ENCODE results near the gene ATF4. TPM values are rescaled to one million over a fixed set of nuclear protein-coding genes. Genes with fewer than 3 reads are reported as not detected.

ATF4 gene, protein sequence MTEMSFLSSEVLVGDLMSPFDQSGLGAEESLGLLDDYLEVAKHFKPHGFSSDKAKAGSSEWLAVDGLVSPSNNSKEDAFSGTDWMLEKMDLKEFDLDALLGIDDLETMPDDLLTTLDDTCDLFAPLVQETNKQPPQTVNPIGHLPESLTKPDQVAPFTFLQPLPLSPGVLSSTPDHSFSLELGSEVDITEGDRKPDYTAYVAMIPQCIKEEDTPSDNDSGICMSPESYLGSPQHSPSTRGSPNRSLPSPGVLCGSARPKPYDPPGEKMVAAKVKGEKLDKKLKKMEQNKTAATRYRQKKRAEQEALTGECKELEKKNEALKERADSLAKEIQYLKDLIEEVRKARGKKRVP
- polyA plus RNA-seq (2013, experiment 1 of 2): 631 TPM
- 629 TPM for polyA plus RNA-seq (2013, experiment 2 of 2)

DNA sequence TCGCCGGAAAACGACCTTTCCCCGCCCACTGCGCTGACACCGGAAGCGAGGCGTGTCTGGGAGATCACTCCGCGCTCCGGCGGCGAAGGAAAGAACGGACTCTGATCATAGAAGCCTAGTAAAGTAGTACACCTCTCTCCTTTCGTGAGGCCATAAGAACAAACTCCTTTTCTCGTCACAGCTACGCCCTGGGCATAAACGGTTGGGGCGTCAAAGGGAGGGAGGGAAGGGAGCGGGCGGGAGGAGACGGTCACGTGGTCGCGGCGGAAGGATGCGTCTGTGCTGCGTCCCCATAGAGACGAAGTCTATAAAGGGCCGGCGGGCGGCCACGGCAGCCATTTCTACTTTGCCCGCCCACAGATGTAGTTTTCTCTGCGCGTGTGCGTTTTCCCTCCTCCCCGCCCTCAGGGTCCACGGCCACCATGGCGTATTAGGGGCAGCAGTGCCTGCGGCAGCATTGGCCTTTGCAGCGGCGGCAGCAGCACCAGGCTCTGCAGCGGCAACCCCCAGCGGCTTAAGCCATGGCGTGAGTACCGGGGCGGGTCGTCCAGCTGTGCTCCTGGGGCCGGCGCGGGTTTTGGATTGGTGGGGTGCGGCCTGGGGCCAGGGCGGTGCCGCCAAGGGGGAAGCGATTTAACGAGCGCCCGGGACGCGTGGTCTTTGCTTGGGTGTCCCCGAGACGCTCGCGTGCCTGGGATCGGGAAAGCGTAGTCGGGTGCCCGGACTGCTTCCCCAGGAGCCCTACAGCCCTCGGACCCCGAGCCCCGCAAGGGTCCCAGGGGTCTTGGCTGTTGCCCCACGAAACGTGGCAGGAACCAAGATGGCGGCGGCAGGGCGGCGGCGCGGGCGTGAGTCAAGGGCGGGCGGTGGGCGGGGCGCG lies at the start of gene ATF4:
TSS of gene ATF4 (plus strand) at position 337 of the 880 bp plus-strand sequence. CDS start 884 bp downstream, outside the sequence.
- Histone ChIP-seq H3K79me1 (ENCODE audit: low read length) (peaks cover 13% of the 10 kb centered on the region), H3K79me2 (ENCODE audit: control insufficient read depth, insufficient read depth, low read length) (peaks cover 34% of the 10 kb centered on the region), H3K4me1 (ENCODE audit: control insufficient read depth, low read depth, low read length) (peaks cover 5% of the 10 kb centered on the region), H2AK5ac (ENCODE audit: low read length) (no peak within 1 kb of the TSS), H3K36me3 (ENCODE audit: control insufficient read depth, insufficient read depth, low read length) (peaks cover 28% of the 10 kb centered on the region), H3K4ac (ENCODE audit: low read depth, low read length) (peak within 1 kb of the TSS; percentile 99), H2BK5ac (ENCODE audit: low read length) (peak within 1 kb of the TSS; percentile 94), H3K4me3 (ENCODE audit: low read length) (peak within 1 kb of the TSS; percentile 99), H2BK120ac (ENCODE audit: low read depth, low read length) (peak within 1 kb of the TSS; percentile 69), H3K9ac (ENCODE audit: low read length) (peak within 1 kb of the TSS; percentile 87), H3K56ac (ENCODE audit: low read length) (peak within 1 kb of the TSS; percentile 97), H4K5ac (ENCODE audit: low read length) (no peak within 1 kb of the TSS), H3K27ac (ENCODE audit: low read depth, low read length) (peak within 1 kb of the TSS; percentile 96), H3K4me2 (ENCODE audit: low read length) (peak within 1 kb of the TSS; percentile 93), H4K8ac (ENCODE audit: low read depth, low read length) (peak within 1 kb of the TSS; percentile 94), H3K18ac (ENCODE audit: low read length) (peak within 1 kb of the TSS; percentile 94), H3K23ac (ENCODE audit: low read length) (peak within 1 kb of the TSS; percentile 53), H3K27me3 (ENCODE audit: insufficient read depth, low read length, poor library complexity) (no peaks in the 10 kb centered on the region), H2BK15ac (replicated peaks; ENCODE audit: low read depth) (no peak within 1 kb of the TSS)
- no peak for DNase-seq
- no CpG with 5 or more reads among the region's 86 CpGs for WGBS (ENCODE audit: extremely low coverage, insufficient coverage, low lambda C conversion rate)

DNA sequence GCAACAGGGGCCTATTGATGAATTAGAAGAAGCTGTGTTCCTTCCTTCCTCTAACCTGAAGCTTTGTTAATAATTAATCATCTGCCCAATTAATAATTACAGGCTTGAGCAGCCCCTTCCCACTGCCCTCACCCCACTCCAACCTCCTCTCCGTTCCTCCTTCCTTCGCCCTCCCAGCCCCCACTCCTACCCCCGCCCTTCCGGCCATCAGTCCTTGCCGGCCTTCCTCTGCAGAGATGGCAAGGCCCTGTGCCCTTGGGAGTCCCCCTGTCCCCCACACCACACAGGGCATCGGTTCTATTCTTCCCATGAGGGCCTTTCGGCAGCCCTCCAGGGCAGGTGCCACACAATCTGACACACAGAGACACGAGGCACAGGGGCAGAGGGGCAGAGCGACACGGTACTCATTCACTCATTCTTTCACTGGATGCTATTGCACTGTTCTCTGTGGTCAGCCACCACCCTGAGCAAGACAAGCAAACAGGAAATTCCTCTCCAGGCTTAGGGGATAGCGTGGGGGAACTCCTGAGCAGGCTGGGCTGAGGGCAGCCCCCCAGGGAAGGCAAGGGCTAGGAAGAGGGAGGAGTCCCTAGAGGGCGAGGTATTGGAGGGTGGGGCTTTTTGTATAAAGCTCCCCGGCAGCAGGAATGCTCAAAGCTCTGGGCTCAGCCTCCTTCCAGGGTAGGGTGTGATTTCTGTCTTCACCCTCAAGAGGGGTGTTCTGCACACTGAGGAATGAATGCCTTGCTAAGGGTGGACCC lies 48.8 kb upstream of the ATF4 start:
- H3K27ac ChIP-seq (ENCODE audit: low read depth, low read length): peak overlapping the region; percentile 47

GRCh38 chr22:39472570-39473556 lies 47.5 kb upstream of the ATF4 start:
- H3K56ac ChIP-seq (ENCODE audit: low read length): peak overlapping the region; percentile 73
- H3K4me1 ChIP-seq (ENCODE audit: control insufficient read depth, low read depth, low read length): peaks cover 38% of the 10 kb centered on the region
- no peak overlapping the region for H2AK5ac ChIP-seq (ENCODE audit: low read length)
- no peak overlapping the region for H3K4me2 ChIP-seq (ENCODE audit: low read length)
- no peaks in the 10 kb centered on the region for H3K36me3 ChIP-seq (ENCODE audit: control insufficient read depth, insufficient read depth, low read length)
- H3K27me3 ChIP-seq (ENCODE audit: insufficient read depth, low read length, poor library complexity): no peaks in the 10 kb centered on the region
- H2BK5ac ChIP-seq (ENCODE audit: low read length): peak overlapping the region; percentile 41
- H3K79me1 ChIP-seq (ENCODE audit: low read length): no peaks in the 10 kb centered on the region
- peak overlapping the region; percentile 34 for H3K27ac ChIP-seq (ENCODE audit: low read depth, low read length)
- peak overlapping the region; percentile 35 for H3K18ac ChIP-seq (ENCODE audit: low read length)
- H4K8ac ChIP-seq (ENCODE audit: low read depth, low read length): no peak overlapping the region
- no peak overlapping the region for H2BK15ac ChIP-seq (replicated peaks; ENCODE audit: low read depth)
- H3K79me2 ChIP-seq (ENCODE audit: control insufficient read depth, insufficient read depth, low read length): no peaks in the 10 kb centered on the region
- H4K5ac ChIP-seq (ENCODE audit: low read length): no peak overlapping the region
- DNase-seq: peak; percentile 73
- H3K4ac ChIP-seq (ENCODE audit: low read depth, low read length): no peak overlapping the region
- WGBS (ENCODE audit: extremely low coverage, insufficient coverage, low lambda C conversion rate): no CpG with 5 or more reads among the region's 19 CpGs
- H2BK120ac ChIP-seq (ENCODE audit: low read depth, low read length): no peak overlapping the region
- H3K23ac ChIP-seq (ENCODE audit: low read length): no peak overlapping the region
- peak overlapping the region; percentile 15 for H3K9ac ChIP-seq (ENCODE audit: low read length)
- H3K4me3 ChIP-seq (ENCODE audit: low read length): no peak overlapping the region

More for the DNA sequence above, 48.8 kb upstream of the ATF4 start:
- Histone ChIP-seq H3K4me3 (ENCODE audit: low read length) (no peak overlapping the region), H2AK5ac (ENCODE audit: low read length) (peak overlapping the region; percentile 72), H3K4me1 (ENCODE audit: control insufficient read depth, low read depth, low read length) (peaks cover 38% of the 10 kb centered on the region), H3K18ac (ENCODE audit: low read length) (peak overlapping the region; percentile 51), H3K27me3 (ENCODE audit: insufficient read depth, low read length, poor library complexity) (no peaks in the 10 kb centered on the region), H3K36me3 (ENCODE audit: control insufficient read depth, insufficient read depth, low read length) (no peaks in the 10 kb centered on the region), H3K79me1 (ENCODE audit: low read length) (no peaks in the 10 kb centered on the region), H3K56ac (ENCODE audit: low read length) (peak overlapping the region; percentile 73), H3K4ac (ENCODE audit: low read depth, low read length) (peak overlapping the region; percentile 78), H3K9ac (ENCODE audit: low read length) (peak overlapping the region; percentile 33), H3K79me2 (ENCODE audit: control insufficient read depth, insufficient read depth, low read length) (no peaks in the 10 kb centered on the region), H2BK120ac (ENCODE audit: low read depth, low read length) (no peak overlapping the region), H2BK15ac (replicated peaks; ENCODE audit: low read depth) (no peak overlapping the region), H4K5ac (ENCODE audit: low read length) (no peak overlapping the region), H3K4me2 (ENCODE audit: low read length) (no peak overlapping the region), H4K8ac (ENCODE audit: low read depth, low read length) (no peak overlapping the region), H3K23ac (ENCODE audit: low read length) (no peak overlapping the region), H2BK5ac (ENCODE audit: low read length) (peak overlapping the region; percentile 21)
- no CpG with 5 or more reads among the region's 13 CpGs for WGBS (ENCODE audit: extremely low coverage, insufficient coverage, low lambda C conversion rate)
- DNase-seq: peak; percentile 80

- WGBS (ENCODE audit: extremely low coverage, insufficient coverage, low lambda C conversion rate): no CpG with 5 or more reads among the region's 5 CpGs
- Histone ChIP-seq H3K27ac (ENCODE audit: low read depth, low read length) (peak overlapping the region; percentile 90), H2BK120ac (ENCODE audit: low read depth, low read length) (peak overlapping the region; percentile 6)
Measured at GRCh38 chr22:39473851-39474250, 46.5 kb upstream of the ATF4 start.

More at GRCh38 chr22:39473851-39474250, 46.5 kb upstream of the ATF4 start:
- Histone ChIP-seq H3K79me1 (ENCODE audit: low read length) (no peaks in the 10 kb centered on the region), H3K4me1 (ENCODE audit: control insufficient read depth, low read depth, low read length) (peaks cover 38% of the 10 kb centered on the region), H3K4me3 (ENCODE audit: low read length) (no peak overlapping the region), H3K36me3 (ENCODE audit: control insufficient read depth, insufficient read depth, low read length) (no peaks in the 10 kb centered on the region), H2BK5ac (ENCODE audit: low read length) (peak overlapping the region; percentile 71), H3K56ac (ENCODE audit: low read length) (peak overlapping the region; percentile 83), H3K79me2 (ENCODE audit: control insufficient read depth, insufficient read depth, low read length) (no peaks in the 10 kb centered on the region), H3K23ac (ENCODE audit: low read length) (no peak overlapping the region), H3K9ac (ENCODE audit: low read length) (peak overlapping the region; percentile 47), H3K4me2 (ENCODE audit: low read length) (no peak overlapping the region), H2AK5ac (ENCODE audit: low read length) (peak overlapping the region; percentile 40), H2BK15ac (replicated peaks; ENCODE audit: low read depth) (no peak overlapping the region), H3K18ac (ENCODE audit: low read length) (peak overlapping the region; percentile 35), H4K5ac (ENCODE audit: low read length) (no peak overlapping the region), H4K8ac (ENCODE audit: low read depth, low read length) (no peak overlapping the region), H3K27me3 (ENCODE audit: insufficient read depth, low read length, poor library complexity) (no peaks in the 10 kb centered on the region), H3K4ac (ENCODE audit: low read depth, low read length) (no peak overlapping the region)
- DNase-seq: no peak

Data from mesendoderm (in vitro differentiated cells).